Adrenal gland (tissue), 12 donors: ENCODE data around the gene FOXO4. TPM values are rescaled to one million over a fixed set of nuclear protein-coding genes. Genes with fewer than 3 reads are reported as not detected.

Experiments used
- DNase-seq, 7 donors: peaks; one replicate each; pipeline ENCODE4 v3.0.0-alpha.2; 2019 to 2020
- H3K27ac ChIP-seq, 5 donors: fragments of 200-600 bp; sonication (generic) in 4 of 5; 1 replicate in 3 of 5; 2 replicates in 2 of 5; pipeline versions ENCODE4 v1.5.1 to v1.8.0; 2016 to 2020; ENCODE audit warnings: mild to moderate bottlenecking in 1 of 5
- H3K27me3 ChIP-seq: fragments of 200-600 bp; 2 replicates; pipeline ENCODE4 v1.8.0; 2021
- H3K36me3 ChIP-seq, 2 donors: fragments of 200-600 bp; replicated peaks in 1 of 2; 1 replicate in 1 of 2; 2 replicates in 1 of 2; pipeline versions ENCODE4 v1.5.1 to v1.8.0; 2018 to 2022
- H3K4me1 ChIP-seq, 2 donors: fragments of 200-600 bp; replicated peaks in 1 of 2; 1 replicate in 1 of 2; 2 replicates in 1 of 2; pipeline versions ENCODE4 v1.5.1 to v1.8.0; 2018 to 2021
- H3K4me3 ChIP-seq, 4 donors: fragments of 200-600 bp; sonication (generic) in 3 of 4; one replicate each; pipeline ENCODE4 v1.5.1; 2016 to 2018
- H3K9me3 ChIP-seq, 3 donors: fragments of 200-600 bp; sonication (generic) in 1 of 3; replicated peaks in 1 of 3; 1 replicate in 2 of 3; 2 replicates in 1 of 3; pipeline versions ENCODE4 v1.5.1 to v1.8.0; 2016 to 2021
- POLR2A ChIP-seq, 2 donors: fragments of 450-650 bp; IDR thresholded peaks; one replicate each; pipeline ENCODE4 v1.6.1; 2017; ENCODE audit warnings: antibody characterized with exemption in 2 of 2, mild to moderate bottlenecking in 2 of 2, moderate library complexity in 1 of 2
- WGBS, 4 donors: extraction: QIAGEN DNeasy Blood & Tissue Kit in 2 of 4; methylation state at CpG; one replicate each; pipeline versions ENCODE4 v1.1.5 to v1.1.7; 2013 to 2017; 5-methylcytosine and 5-hydroxymethylcytosine counted together
- intact Hi-C, 2 donors: fragments of 100-400 bp; cut with DNase I; formaldehyde crosslinking; loops; one replicate each; pipeline versions ENCODE4 v1.14.1 to v1.15.0; 2022 to 2023
- polyA plus RNA-seq, 3 donors: library from polyadenylated mRNA; stranded (reverse); fragments of 200-250 nt in 2 of 3; fragments of 350-450 nt in 1 of 3; fragmentation: Illumina TruSeq in 1 of 3; extraction: RNeasy Lipid Tissue Mini Kit (QIAGEN cat#74804) in 1 of 3; gene quantifications; one replicate each; pipeline ENCODE4 v1.2.3, GENCODE V29; 2013 to 2014
- small RNA-seq, 2 donors: library from RNA; depleted of rRNA; stranded (forward); fragments of <200 nt; gene quantifications; one replicate each; pipeline ENCODE3, GENCODE V24; 2016
- total RNA-seq, 9 donors: library from RNA; depleted of rRNA in 4 of 9; stranded (reverse); fragments of >200 nt in 4 of 9; fragments of 120-200 nt in 1 of 9; fragmentation: NEBNext Ultra II Directional in 1 of 9; extraction: Animal tissue kit (Norgen Biotek cat#: 25700) in 1 of 9; gene quantifications; one replicate each; pipeline versions ENCODE4 v1.1.0 to v1.2.4, GENCODE V29; 2013 to 2023
- TF ChIP-seq, protein P1 (sequence below), 6 experiments: fragments of 450-650 bp in 4 of 6; fragments of 200-600 bp in 2 of 6; sonication (generic) in 1 of 6; IDR thresholded peaks; 1 replicate in 5 of 6; 2 replicates in 1 of 6; pipeline versions ENCODE4 v1.5.1 to v1.8.0; 2016 to 2021; ENCODE audit warnings: antibody characterized with exemption in 6 of 6, mild to moderate bottlenecking in 2 of 6, moderate library complexity in 1 of 6
- donor health status: healthy with polysubstance abuse.
- donor health status: Bipolar disorder and iron deficiency.
- donor health status: DM: yes; HTN: yes; CAD: no.
- donor health status: DM: no; HTN: no; CAD: no.
- donor health status: DM: no; HTN: no; CAD: no.
- donor health status: DM: yes; HTN: yes; CAD: no.

FOXO4 gene
- total and polyA plus RNA-seq, 12 donors = 14.3 to 191 (median 77.6) TPM

DNA sequence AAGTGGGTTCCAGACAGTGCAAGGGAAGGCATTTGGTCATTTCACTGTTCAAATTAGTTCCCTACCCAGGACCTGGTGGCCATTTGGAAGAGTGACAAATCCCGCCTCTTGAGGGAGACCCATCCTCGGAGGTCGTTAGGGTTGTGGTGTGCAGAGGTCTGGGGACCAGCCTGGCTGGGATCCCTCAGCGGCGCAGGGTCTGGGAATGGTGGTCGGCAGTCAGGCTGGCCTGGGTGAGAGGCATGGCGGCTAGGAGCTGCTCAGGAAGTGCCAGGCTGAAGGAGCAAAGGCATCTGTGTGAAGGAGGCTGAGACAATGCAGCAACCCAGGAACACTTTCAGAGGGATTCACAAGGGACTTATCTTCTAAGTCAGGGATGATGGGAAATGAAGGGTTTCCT lies 55.7 kb downstream of the FOXO4 start:
- 72 to 100% (median 77%) methylated on average over 1 to 7 of the region's 7 CpGs for WGBS, 4 donors
- H3K36me3 ChIP-seq = no peaks in the 10 kb centered on the region
- H3K27me3 ChIP-seq = no peaks in the 10 kb centered on the region
- H3K4me3 ChIP-seq = no peak overlapping the region
- H3K9me3 ChIP-seq = no peaks in the 10 kb centered on the region
- DNase-seq = no peak
- TF ChIP-seq, protein P1, sequence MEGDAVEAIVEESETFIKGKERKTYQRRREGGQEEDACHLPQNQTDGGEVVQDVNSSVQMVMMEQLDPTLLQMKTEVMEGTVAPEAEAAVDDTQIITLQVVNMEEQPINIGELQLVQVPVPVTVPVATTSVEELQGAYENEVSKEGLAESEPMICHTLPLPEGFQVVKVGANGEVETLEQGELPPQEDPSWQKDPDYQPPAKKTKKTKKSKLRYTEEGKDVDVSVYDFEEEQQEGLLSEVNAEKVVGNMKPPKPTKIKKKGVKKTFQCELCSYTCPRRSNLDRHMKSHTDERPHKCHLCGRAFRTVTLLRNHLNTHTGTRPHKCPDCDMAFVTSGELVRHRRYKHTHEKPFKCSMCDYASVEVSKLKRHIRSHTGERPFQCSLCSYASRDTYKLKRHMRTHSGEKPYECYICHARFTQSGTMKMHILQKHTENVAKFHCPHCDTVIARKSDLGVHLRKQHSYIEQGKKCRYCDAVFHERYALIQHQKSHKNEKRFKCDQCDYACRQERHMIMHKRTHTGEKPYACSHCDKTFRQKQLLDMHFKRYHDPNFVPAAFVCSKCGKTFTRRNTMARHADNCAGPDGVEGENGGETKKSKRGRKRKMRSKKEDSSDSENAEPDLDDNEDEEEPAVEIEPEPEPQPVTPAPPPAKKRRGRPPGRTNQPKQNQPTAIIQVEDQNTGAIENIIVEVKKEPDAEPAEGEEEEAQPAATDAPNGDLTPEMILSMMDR (IDR thresholded peaks at IDR 0.05) = no peak
- no peak for TF ChIP-seq POLR2A (IDR thresholded peaks at IDR 0.05)
- intact Hi-C loops = no loop called here
- H3K27ac ChIP-seq = no peak overlapping the region
- no peaks in the 10 kb centered on the region for H3K4me1 ChIP-seq

Small RNA genes within 50 kb of the gene (small RNA-seq; reads per million reads assigned to genes)
- 0 reads per million in 2 donors for gene CXorf65

Other genes with a start within 250 kb of the FOXO4 start
- gene TEX11, start 187.1 kb upstream of the FOXO4 start, total RNA-seq = not detected
- gene TEX11, start 187.1 kb upstream of the FOXO4 start, polyA plus RNA-seq = under 1 TPM in 1 of 3 donors, not detected in 2; 0.13 TPM
- gene SLC7A3, start 164.8 kb upstream of the FOXO4 start, total RNA-seq = under 1 TPM in 2 of 9 donors, not detected in 7; 0.11 to 0.28 TPM
- gene SLC7A3, start 164.8 kb upstream of the FOXO4 start, polyA plus RNA-seq = not detected
- 100 to 1,000 TPM in 1 of 9 donors, 10 to 100 TPM in 8; 68.0 to 101 (median 81.0) TPM for gene SNX12, start 27.5 kb upstream of the FOXO4 start, total RNA-seq
- 10 to 100 TPM; 25.4 to 75.8 (median 42.3) TPM for gene SNX12, start 27.5 kb upstream of the FOXO4 start, polyA plus RNA-seq
- gene CXorf65, start 10.9 kb downstream of the FOXO4 start, total RNA-seq = not detected
- under 1 TPM in 1 of 3 donors, not detected in 2; 0.51 TPM for gene CXorf65, start 10.9 kb downstream of the FOXO4 start, polyA plus RNA-seq
- 1 to 10 TPM in 8 of 9 donors, under 1 TPM in 1; 0.22 to 5.5 (median 1.9) TPM for gene IL2RG, start 15.7 kb downstream of the FOXO4 start, total RNA-seq
- 1 to 10 TPM; 4.3 to 7.0 (median 4.9) TPM for gene IL2RG, start 15.7 kb downstream of the FOXO4 start, polyA plus RNA-seq
- 100 to 1,000 TPM in 2 of 9 donors, 10 to 100 TPM in 7; 39.0 to 107 (median 90.6) TPM for gene MED12, start 22.7 kb downstream of the FOXO4 start, total RNA-seq
- 10 to 100 TPM; 34.0 to 49.3 (median 44.3) TPM for gene MED12, start 22.7 kb downstream of the FOXO4 start, polyA plus RNA-seq
- 10 to 100 TPM; 10.3 to 51.6 (median 24.9) TPM for gene NLGN3, start 49.0 kb downstream of the FOXO4 start, total RNA-seq
- 10 to 100 TPM in 2 of 3 donors, 1 to 10 TPM in 1; 8.9 to 15.7 (median 10.6) TPM for gene NLGN3, start 49.0 kb downstream of the FOXO4 start, polyA plus RNA-seq
- under 1 TPM in 1 of 9 donors, not detected in 8; 0.18 TPM for gene GJB1, start 127.4 kb downstream of the FOXO4 start, total RNA-seq
- not detected for gene GJB1, start 127.4 kb downstream of the FOXO4 start, polyA plus RNA-seq
- 10 to 100 TPM; 31.3 to 77.3 (median 46.5) TPM for gene ZMYM3, start 158.3 kb downstream of the FOXO4 start, total RNA-seq
- 10 to 100 TPM; 23.0 to 36.1 (median 28.8) TPM for gene ZMYM3, start 158.3 kb downstream of the FOXO4 start, polyA plus RNA-seq
- 100 to 1,000 TPM; 267 to 524 (median 324) TPM for gene NONO, start 187.8 kb downstream of the FOXO4 start, total RNA-seq
- 100 to 1,000 TPM; 140 to 492 (median 170) TPM for gene NONO, start 187.8 kb downstream of the FOXO4 start, polyA plus RNA-seq
- 1 to 10 TPM in 3 of 9 donors, under 1 TPM in 5, not detected in 1; 0.18 to 3.2 (median 0.81) TPM for gene ITGB1BP2, start 205.9 kb downstream of the FOXO4 start, total RNA-seq
- gene ITGB1BP2, start 205.9 kb downstream of the FOXO4 start, polyA plus RNA-seq = 1 to 10 TPM in 2 of 3 donors, under 1 TPM in 1; 0.31 to 1.6 (median 1.5) TPM